Transverse colon (tissue), 4 donors: ENCODE measurements around the gene MT1A.

ENCODE experiments used
- CTCF ChIP-seq, 5 experiments: fragments of 200-600 bp in 3 of 5; fragments of 450-650 bp in 2 of 5; sonication (generic) in 3 of 5; IDR thresholded peaks; 1 replicate in 2 of 5; 2 replicates in 3 of 5; pipeline ENCODE4 v1.5.1; 2016 to 2017; ENCODE audit warnings: antibody characterized with exemption in 5 of 5, inconsistent platforms in 3 of 5, mild to moderate bottlenecking in 2 of 5, moderate library complexity in 1 of 5
- POLR2AphosphoS5 ChIP-seq, 3 donors: sonication (generic); formaldehyde crosslinking; IDR thresholded peaks; one replicate each; pipeline ENCODE4 v1.6.1; 2016; ENCODE audit warnings: antibody characterized with exemption in 3 of 3

- TF ChIP-seq CTCF (IDR thresholded peaks at IDR 0.05) (no peak), POLR2AphosphoS5 (IDR thresholded peaks at IDR 0.05) (no peak)
Measured at GRCh38 chr16:56631832-56632155, 6.7 kb upstream of the MT1A start.
